HepG2 (cell line): ENCODE data around the gene PPP6R2. TPM values are rescaled to one million over a fixed set of nuclear protein-coding genes. Genes with fewer than 3 reads are reported as not detected.

Experiments used
- AKAP8 ChIP-seq: sonication (generic); formaldehyde crosslinking; IDR thresholded peaks from 2 replicates; pipeline ENCODE4 v1.5.1; 2020; ENCODE audit warnings: mild to moderate bottlenecking, missing genetic modification reagents
- JUND ChIP-seq: sonication (generic); formaldehyde crosslinking; IDR thresholded peaks from 2 replicates; pipeline ENCODE4 v1.8.0; 2022; ENCODE audit warnings: mild to moderate bottlenecking, missing genetic modification reagents
- KDM2A ChIP-seq: sonication (generic); formaldehyde crosslinking; IDR thresholded peaks from 2 replicates; pipeline ENCODE4 v1.4.0; 2020; ENCODE audit warnings: low read depth, missing genetic modification reagents, borderline replicate concordance
- MNT ChIP-seq: fragments of 450-650 bp; IDR thresholded peaks from 2 replicates; pipeline ENCODE4 v1.6.1; 2016
- NBN ChIP-seq: fragments of 450-650 bp; conservative IDR thresholded peaks from 2 replicates; pipeline ENCODE4 v1.6.1; 2017
- NFIC ChIP-seq: IDR thresholded peaks from 2 replicates; pipeline ENCODE4 v1.6.1; 2012; ENCODE audit warnings: mild to moderate bottlenecking, low read length, inconsistent platforms
- NPAS2 ChIP-seq: sonication (generic); formaldehyde crosslinking; IDR thresholded peaks from 2 replicates; pipeline ENCODE4 v1.8.0; 2022; ENCODE audit warnings: mild to moderate bottlenecking, missing genetic modification reagents, borderline replicate concordance
- POGZ ChIP-seq: sonication (generic); formaldehyde crosslinking; IDR thresholded peaks from 2 replicates; pipeline ENCODE4 v1.4.0; 2020; ENCODE audit warnings: mild to moderate bottlenecking, missing genetic modification reagents
- RXRA ChIP-seq: sonication (generic); formaldehyde crosslinking; IDR thresholded peaks from 2 replicates; pipeline ENCODE4 v1.5.1; 2020; ENCODE audit warnings: missing genetic modification reagents
- SKIL ChIP-seq: sonication (generic); formaldehyde crosslinking; IDR thresholded peaks from 2 replicates; pipeline ENCODE4 v1.8.0; 2022; ENCODE audit warnings: missing genetic modification reagents, mild to moderate bottlenecking, moderate library complexity, borderline replicate concordance
- ZNF274 ChIP-seq: sonication (generic); formaldehyde crosslinking; IDR thresholded peaks from 2 replicates; pipeline ENCODE4 v1.5.1; 2020; ENCODE audit warnings: mild to moderate bottlenecking, missing genetic modification reagents
- ZNF431 ChIP-seq: sonication (generic); formaldehyde crosslinking; IDR thresholded peaks from 2 replicates; pipeline ENCODE4 v1.9.0; 2022; ENCODE audit warnings: missing genetic modification reagents, low read depth, mild to moderate bottlenecking, borderline replicate concordance
- ZNF441 ChIP-seq: sonication (generic); formaldehyde crosslinking; IDR thresholded peaks from 2 replicates; pipeline ENCODE4 v1.7.0; 2021; ENCODE audit warnings: missing genetic modification reagents, borderline replicate concordance
- ZNF615 ChIP-seq: sonication (generic); formaldehyde crosslinking; IDR thresholded peaks from 2 replicates; pipeline ENCODE4 v1.5.0; 2020; ENCODE audit warnings: mild to moderate bottlenecking, missing genetic modification reagents, borderline replicate concordance
- ZNF740 ChIP-seq: sonication (generic); formaldehyde crosslinking; IDR thresholded peaks from 2 replicates; pipeline ENCODE4 v1.4.0; 2020; ENCODE audit warnings: missing genetic modification reagents
- ZSCAN20 ChIP-seq: sonication (generic); formaldehyde crosslinking; IDR thresholded peaks from 2 replicates; pipeline ENCODE4 v1.4.0; 2020; ENCODE audit warnings: missing genetic modification reagents, mild to moderate bottlenecking, borderline replicate concordance
- ZSCAN31 ChIP-seq: sonication (generic); formaldehyde crosslinking; IDR thresholded peaks from 2 replicates; pipeline ENCODE4 v1.5.0; 2020; ENCODE audit warnings: low read depth, mild to moderate bottlenecking, missing genetic modification reagents
- polyA plus RNA-seq, 8 experiments: library from polyadenylated mRNA; depleted of rRNA in 3 of 8; stranded (reverse) in 7 of 8; unstranded in 1 of 8; fragments of >200 nt; fragmentation: Illumina TruSeq in 4 of 8; extraction: Trizol in 4 of 8; gene quantifications; 2 replicates each; pipeline versions ENCODE4 v1.2.1 to v1.2.3, GENCODE V29; 2011 to 2016; ENCODE audit warnings: low read depth in 4 of 8, missing spikeins in 1 of 8, mixed read lengths in 1 of 8; ENCODE audit not compliant: insufficient read depth in 1 of 8
- total RNA-seq, 5 experiments: library from RNA; depleted of rRNA; stranded (reverse); fragments of >200 nt; fragmentation: Illumina TruSeq; extraction: Trizol; gene quantifications; 2 replicates each; pipeline ENCODE4 v1.2.3, GENCODE V29; 2016; ENCODE audit warnings: low read depth in 1 of 5
- TF ChIP-seq, protein P1 (sequence below): sonication (generic); formaldehyde crosslinking; IDR thresholded peaks from 2 replicates; pipeline ENCODE4 v1.5.0; 2020; ENCODE audit warnings: missing genetic modification reagents
- TF ChIP-seq, protein P2 (sequence below): sonication (generic); formaldehyde crosslinking; IDR thresholded peaks from 2 replicates; pipeline ENCODE4 v1.5.1; 2020; ENCODE audit warnings: missing genetic modification reagents, mild to moderate bottlenecking, borderline replicate concordance
- TF ChIP-seq, protein P3 (sequence below): sonication (generic); formaldehyde crosslinking; IDR thresholded peaks from 2 replicates; pipeline ENCODE4 v1.8.1; 2022; ENCODE audit warnings: mild to moderate bottlenecking, missing genetic modification reagents

PPP6R2 gene
- total and polyA plus RNA-seq, 2 of the 13 experiments (the other 11 are each of a cell fraction or from before 2014, with no cell fraction given): 55.0 to 102 TPM

GRCh38 chr22:50445071-50445879 is 102.1 kb downstream of the PPP6R2 start (continued):
- no peak for TF ChIP-seq RXRA (CRISPR knock-in tag)
- no peak for TF ChIP-seq ZNF441 (CRISPR knock-in tag)
- no peak for TF ChIP-seq NFIC
- TF ChIP-seq MNT: no peak
- no peak for TF ChIP-seq JUND (CRISPR knock-in tag)
- TF ChIP-seq ZNF615 (CRISPR knock-in tag): no peak
- TF ChIP-seq NBN: no peak
- TF ChIP-seq ZNF431: 0 out of 2 replicates have a peak, but pooled peaks have one; percentile 33
- TF ChIP-seq, protein P1, sequence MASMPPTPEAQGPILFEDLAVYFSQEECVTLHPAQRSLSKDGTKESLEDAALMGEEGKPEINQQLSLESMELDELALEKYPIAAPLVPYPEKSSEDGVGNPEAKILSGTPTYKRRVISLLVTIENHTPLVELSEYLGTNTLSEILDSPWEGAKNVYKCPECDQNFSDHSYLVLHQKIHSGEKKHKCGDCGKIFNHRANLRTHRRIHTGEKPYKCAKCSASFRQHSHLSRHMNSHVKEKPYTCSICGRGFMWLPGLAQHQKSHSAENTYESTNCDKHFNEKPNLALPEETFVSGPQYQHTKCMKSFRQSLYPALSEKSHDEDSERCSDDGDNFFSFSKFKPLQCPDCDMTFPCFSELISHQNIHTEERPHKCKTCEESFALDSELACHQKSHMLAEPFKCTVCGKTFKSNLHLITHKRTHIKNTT (CRISPR knock-in tag): no peak
- TF ChIP-seq ZSCAN20 (CRISPR knock-in tag): no peak
- peak; percentile 12; the same call in 1 of the 2 replicates for TF ChIP-seq ZNF740 (CRISPR knock-in tag)
- TF ChIP-seq, protein P2, sequence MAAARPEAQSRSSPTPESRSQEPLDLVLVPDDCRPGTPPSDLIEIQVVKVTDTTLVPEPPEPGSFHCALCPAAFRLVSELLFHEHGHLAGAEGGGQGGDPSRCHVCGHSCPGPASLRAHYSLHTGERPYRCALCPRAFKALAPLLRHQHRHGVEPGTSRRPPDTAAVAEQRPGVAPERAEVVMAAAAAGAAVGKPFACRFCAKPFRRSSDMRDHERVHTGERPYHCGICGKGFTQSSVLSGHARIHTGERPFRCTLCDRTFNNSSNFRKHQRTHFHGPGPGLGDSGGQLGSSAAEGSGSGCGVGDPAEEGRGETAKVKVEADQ: no peak
- TF ChIP-seq POGZ: no peak
- peak; percentile 89 for TF ChIP-seq AKAP8
- 0 out of 2 replicates have a peak, but pooled peaks have one; percentile 27 for TF ChIP-seq ZNF274
- TF ChIP-seq SKIL (CRISPR knock-in tag): no peak
- TF ChIP-seq NPAS2 (CRISPR knock-in tag): no peak
- TF ChIP-seq ZSCAN31: no peak
- TF ChIP-seq KDM2A (CRISPR knock-in tag): peak; percentile 64; the same call in 1 of the 2 replicates
- TF ChIP-seq, protein P3, sequence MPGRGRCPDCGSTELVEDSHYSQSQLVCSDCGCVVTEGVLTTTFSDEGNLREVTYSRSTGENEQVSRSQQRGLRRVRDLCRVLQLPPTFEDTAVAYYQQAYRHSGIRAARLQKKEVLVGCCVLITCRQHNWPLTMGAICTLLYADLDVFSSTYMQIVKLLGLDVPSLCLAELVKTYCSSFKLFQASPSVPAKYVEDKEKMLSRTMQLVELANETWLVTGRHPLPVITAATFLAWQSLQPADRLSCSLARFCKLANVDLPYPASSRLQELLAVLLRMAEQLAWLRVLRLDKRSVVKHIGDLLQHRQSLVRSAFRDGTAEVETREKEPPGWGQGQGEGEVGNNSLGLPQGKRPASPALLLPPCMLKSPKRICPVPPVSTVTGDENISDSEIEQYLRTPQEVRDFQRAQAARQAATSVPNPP (CRISPR knock-in tag): no peak
